ENCODE data around the gene SNAP47. TPM values are rescaled to one million over a fixed set of nuclear protein-coding genes. Genes with fewer than 3 reads are reported as not detected.

The SNAP47 gene
- polyA plus RNA-seq, 1 of the 3 experiments (the other 2 are of a cell fraction), result 45.6 TPM

DNA sequence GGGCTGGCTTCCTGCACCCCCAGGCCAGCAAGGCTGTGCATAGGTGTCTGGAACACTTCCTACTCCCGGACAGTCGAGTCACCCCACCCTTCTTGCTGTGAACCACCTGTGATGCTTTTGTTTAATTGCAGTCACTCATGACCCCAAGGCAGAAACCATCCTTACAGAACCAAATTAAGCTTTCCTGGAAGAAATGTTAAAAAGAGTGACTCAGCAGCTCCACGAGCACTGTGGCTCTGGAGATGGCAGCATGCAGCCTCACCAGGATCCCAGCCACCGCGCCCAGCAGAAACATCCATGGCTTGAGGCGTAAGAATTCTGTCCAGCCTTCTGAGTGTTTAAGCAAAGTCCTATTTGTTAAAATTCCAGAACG is 28.8 kb downstream of the SNAP47 start:
- Histone ChIP-seq H3K4me1 (ENCODE audit: control insufficient read depth in 1 of 2, insufficient read depth in 2 of 2, low read depth in 1 of 2, low read length in 1 of 2) (peaks cover 13 to 25% of the 10 kb centered on the region in 2 experiments), H2AFZ (ENCODE audit: low read depth) (no peak overlapping the region), H3K36me3 (replicated peaks in 1 of 2; ENCODE audit: control insufficient read depth in 1 of 2, insufficient read depth in 2 of 2, low read length in 1 of 2) (peaks cover 18 to 54% of the 10 kb centered on the region in 2 experiments), H3K79me2 (ENCODE audit: insufficient read depth) (peaks cover 33% of the 10 kb centered on the region), H3K9me2 (no peaks in the 10 kb centered on the region), H3F3A (replicated peaks; ENCODE audit: insufficient read depth) (peaks cover 10% of the 10 kb centered on the region), H4K20me1 (ENCODE audit: insufficient read depth) (peaks cover 38% of the 10 kb centered on the region), H3K9ac (no peak overlapping the region), H3K4me3 (ENCODE audit: low read depth in 2 of 2, low read length in 1 of 2) (no peak overlapping the region), H3K4me2 (0 out of 2 replicates have a peak overlapping the region, but pooled peaks have one; percentile 9), H3K27ac (ENCODE audit: low read depth in 2 of 2, low read length in 1 of 2) (no peak overlapping the region), H3K9me3 (no peaks in the 10 kb centered on the region), H3K27me3 (ENCODE audit: insufficient read depth) (no peaks in the 10 kb centered on the region)
- ChIA-PET CTCF (interaction anchor here (0.9 to 4.9 kb wide), 8 partner anchors 10 to 310 kb away, joined by 3 to 70 read pairs (median 8); partner anchors contain the start of gene WNT9A), POLR2A (no interaction called here)
- no peak for DNase-seq
- no peak for TF ChIP-seq RFX5 (IDR thresholded peaks at IDR 0.05; ENCODE audit: low read length)
- TF ChIP-seq, protein P1, sequence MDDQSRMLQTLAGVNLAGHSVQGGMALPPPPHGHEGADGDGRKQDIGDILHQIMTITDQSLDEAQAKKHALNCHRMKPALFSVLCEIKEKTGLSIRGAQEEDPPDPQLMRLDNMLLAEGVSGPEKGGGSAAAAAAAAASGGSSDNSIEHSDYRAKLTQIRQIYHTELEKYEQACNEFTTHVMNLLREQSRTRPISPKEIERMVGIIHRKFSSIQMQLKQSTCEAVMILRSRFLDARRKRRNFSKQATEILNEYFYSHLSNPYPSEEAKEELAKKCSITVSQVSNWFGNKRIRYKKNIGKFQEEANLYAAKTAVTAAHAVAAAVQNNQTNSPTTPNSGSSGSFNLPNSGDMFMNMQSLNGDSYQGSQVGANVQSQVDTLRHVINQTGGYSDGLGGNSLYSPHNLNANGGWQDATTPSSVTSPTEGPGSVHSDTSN (IDR thresholded peaks at IDR 0.05), result no peak
- no peak for TF ChIP-seq RXRA (IDR thresholded peaks at IDR 0.05; ENCODE audit: borderline replicate concordance, low read depth)
- TF ChIP-seq GATA2 (CRISPR knock-in tag; IDR thresholded peaks at IDR 0.05), result no peak
- TF ChIP-seq, protein P2, sequence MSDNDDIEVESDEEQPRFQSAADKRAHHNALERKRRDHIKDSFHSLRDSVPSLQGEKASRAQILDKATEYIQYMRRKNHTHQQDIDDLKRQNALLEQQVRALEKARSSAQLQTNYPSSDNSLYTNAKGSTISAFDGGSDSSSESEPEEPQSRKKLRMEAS (IDR thresholded peaks at IDR 0.05; ENCODE audit: low read depth), result no peak
- TF ChIP-seq, protein P3, sequence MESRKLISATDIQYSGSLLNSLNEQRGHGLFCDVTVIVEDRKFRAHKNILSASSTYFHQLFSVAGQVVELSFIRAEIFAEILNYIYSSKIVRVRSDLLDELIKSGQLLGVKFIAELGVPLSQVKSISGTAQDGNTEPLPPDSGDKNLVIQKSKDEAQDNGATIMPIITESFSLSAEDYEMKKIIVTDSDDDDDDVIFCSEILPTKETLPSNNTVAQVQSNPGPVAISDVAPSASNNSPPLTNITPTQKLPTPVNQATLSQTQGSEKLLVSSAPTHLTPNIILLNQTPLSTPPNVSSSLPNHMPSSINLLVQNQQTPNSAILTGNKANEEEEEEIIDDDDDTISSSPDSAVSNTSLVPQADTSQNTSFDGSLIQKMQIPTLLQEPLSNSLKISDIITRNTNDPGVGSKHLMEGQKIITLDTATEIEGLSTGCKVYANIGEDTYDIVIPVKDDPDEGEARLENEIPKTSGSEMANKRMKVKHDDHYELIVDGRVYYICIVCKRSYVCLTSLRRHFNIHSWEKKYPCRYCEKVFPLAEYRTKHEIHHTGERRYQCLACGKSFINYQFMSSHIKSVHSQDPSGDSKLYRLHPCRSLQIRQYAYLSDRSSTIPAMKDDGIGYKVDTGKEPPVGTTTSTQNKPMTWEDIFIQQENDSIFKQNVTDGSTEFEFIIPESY (IDR thresholded peaks at IDR 0.05; ENCODE audit: borderline replicate concordance, low read depth), result no peak
- TF ChIP-seq CHD2 (IDR thresholded peaks at IDR 0.05; ENCODE audit: low read length, partially characterized antibody), result no peak
- TF ChIP-seq, protein P4, sequence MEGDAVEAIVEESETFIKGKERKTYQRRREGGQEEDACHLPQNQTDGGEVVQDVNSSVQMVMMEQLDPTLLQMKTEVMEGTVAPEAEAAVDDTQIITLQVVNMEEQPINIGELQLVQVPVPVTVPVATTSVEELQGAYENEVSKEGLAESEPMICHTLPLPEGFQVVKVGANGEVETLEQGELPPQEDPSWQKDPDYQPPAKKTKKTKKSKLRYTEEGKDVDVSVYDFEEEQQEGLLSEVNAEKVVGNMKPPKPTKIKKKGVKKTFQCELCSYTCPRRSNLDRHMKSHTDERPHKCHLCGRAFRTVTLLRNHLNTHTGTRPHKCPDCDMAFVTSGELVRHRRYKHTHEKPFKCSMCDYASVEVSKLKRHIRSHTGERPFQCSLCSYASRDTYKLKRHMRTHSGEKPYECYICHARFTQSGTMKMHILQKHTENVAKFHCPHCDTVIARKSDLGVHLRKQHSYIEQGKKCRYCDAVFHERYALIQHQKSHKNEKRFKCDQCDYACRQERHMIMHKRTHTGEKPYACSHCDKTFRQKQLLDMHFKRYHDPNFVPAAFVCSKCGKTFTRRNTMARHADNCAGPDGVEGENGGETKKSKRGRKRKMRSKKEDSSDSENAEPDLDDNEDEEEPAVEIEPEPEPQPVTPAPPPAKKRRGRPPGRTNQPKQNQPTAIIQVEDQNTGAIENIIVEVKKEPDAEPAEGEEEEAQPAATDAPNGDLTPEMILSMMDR (IDR thresholded peaks at IDR 0.05), result no peak
- TF ChIP-seq, protein P5, sequence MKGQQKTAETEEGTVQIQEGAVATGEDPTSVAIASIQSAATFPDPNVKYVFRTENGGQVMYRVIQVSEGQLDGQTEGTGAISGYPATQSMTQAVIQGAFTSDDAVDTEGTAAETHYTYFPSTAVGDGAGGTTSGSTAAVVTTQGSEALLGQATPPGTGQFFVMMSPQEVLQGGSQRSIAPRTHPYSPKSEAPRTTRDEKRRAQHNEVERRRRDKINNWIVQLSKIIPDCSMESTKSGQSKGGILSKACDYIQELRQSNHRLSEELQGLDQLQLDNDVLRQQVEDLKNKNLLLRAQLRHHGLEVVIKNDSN (IDR thresholded peaks at IDR 0.05; ENCODE audit: borderline replicate concordance, low read depth), result no peak
- TF ChIP-seq EZH2phosphoT487 (IDR thresholded peaks at IDR 0.05; ENCODE audit: borderline replicate concordance, low read depth), result no peak
- TF ChIP-seq MXI1 (IDR thresholded peaks at IDR 0.05; ENCODE audit: low read depth, low read length), result no peak
- 70% methylated on average over 7 of the region's 7 CpGs for WGBS (ENCODE audit: low lambda C conversion rate)
